Astrocyte (in vitro differentiated cells and primary cell): Measurements from ENCODE around the gene HDDC2. TPM values are rescaled to one million over a fixed set of nuclear protein-coding genes. Genes with fewer than 3 reads are reported as not detected.

ENCODE experiments used
- DNase-seq: peaks from one replicate; pipeline ENCODE4 v3.0.0-alpha.2; 2010; ENCODE audit warnings: low read depth
- FAIRE-seq: peaks from 2 replicates; lab custom pipeline; 2011; peaks lifted over from hg19 to GRCh38; lab: Jason Lieb, UNC
- H2AFZ ChIP-seq: 2 replicates; pipeline ENCODE4 v1.6.0; 2012; ENCODE audit warnings: low read depth, low read length, inconsistent platforms
- H3K27ac ChIP-seq: 2 replicates; pipeline ENCODE4 v1.5.1; 2011; ENCODE audit warnings: low read depth, low read length, inconsistent platforms
- H3K27me3 ChIP-seq: 2 replicates; pipeline ENCODE4 v1.6.0; 2011; ENCODE audit warnings: low read length, inconsistent platforms; ENCODE audit not compliant: insufficient read depth
- H3K36me3 ChIP-seq: 2 replicates; pipeline ENCODE4 v1.5.1; 2011; ENCODE audit warnings: low read length, inconsistent platforms; ENCODE audit not compliant: insufficient read depth
- H3K4me1 ChIP-seq: 2 replicates; pipeline ENCODE4 v1.5.1; 2011; ENCODE audit warnings: low read length, inconsistent platforms; ENCODE audit not compliant: insufficient read depth
- H3K4me2 ChIP-seq: 2 replicates; pipeline ENCODE4 v1.6.0; 2012; ENCODE audit warnings: low read length, inconsistent platforms
- H3K4me3 ChIP-seq: 2 replicates; pipeline ENCODE4 v1.5.1; 2011; ENCODE audit warnings: low read depth, mild to moderate bottlenecking, low read length, inconsistent platforms; ENCODE audit not compliant: insufficient read depth
- H3K79me2 ChIP-seq: 2 replicates; pipeline ENCODE4 v1.6.0; 2012; ENCODE audit warnings: mild to moderate bottlenecking, low read length, inconsistent platforms; ENCODE audit not compliant: insufficient read depth
- H3K9ac ChIP-seq: 2 replicates; pipeline ENCODE4 v1.6.0; 2012; ENCODE audit warnings: mild to moderate bottlenecking, low read length, inconsistent platforms
- H3K9me3 ChIP-seq: 2 replicates; pipeline ENCODE4 v1.5.1; 2012; ENCODE audit warnings: low read depth, mild to moderate bottlenecking, low read length, inconsistent platforms; ENCODE audit not compliant: insufficient read depth
- H4K20me1 ChIP-seq: 2 replicates; pipeline ENCODE4 v1.6.0; 2012; ENCODE audit warnings: low read length, inconsistent platforms; ENCODE audit not compliant: insufficient read depth
- H3K27ac Mint-ChIP-seq: one replicate; pipeline ENCODE4 v1.8.0; 2021; ENCODE audit warnings: mild to moderate bottlenecking, mixed read lengths; ENCODE audit not compliant: unreplicated experiment
- H3K27me3 Mint-ChIP-seq: one replicate; pipeline ENCODE4 v1.8.0; 2021; ENCODE audit warnings: low read depth, mixed read lengths; ENCODE audit not compliant: unreplicated experiment
- H3K36me3 Mint-ChIP-seq: one replicate; pipeline ENCODE4 v1.8.0; 2021; ENCODE audit warnings: low read depth, mixed read lengths; ENCODE audit not compliant: unreplicated experiment
- H3K4me1 Mint-ChIP-seq: one replicate; pipeline ENCODE4 v1.8.0; 2021; ENCODE audit warnings: low read depth, mixed read lengths; ENCODE audit not compliant: unreplicated experiment
- H3K4me3 Mint-ChIP-seq: one replicate; pipeline ENCODE4 v1.8.0; 2021; ENCODE audit warnings: mild to moderate bottlenecking, moderate library complexity, mixed read lengths; ENCODE audit not compliant: unreplicated experiment
- H3K9me3 Mint-ChIP-seq: one replicate; pipeline ENCODE4 v1.8.0; 2021; ENCODE audit warnings: mild to moderate bottlenecking, mixed read lengths; ENCODE audit not compliant: unreplicated experiment
- EZH2 ChIP-seq: IDR thresholded peaks from 2 replicates; pipeline ENCODE4 v1.6.1; 2012; ENCODE audit warnings: mild to moderate bottlenecking, low read length, inconsistent platforms; ENCODE audit not compliant: insufficient read depth
- total RNA-seq: library from RNA; stranded (reverse); gene quantifications from 2 replicates; pipeline ENCODE4 v1.2.1, GENCODE V29; 2021
- TF ChIP-seq, protein P1 (sequence below): IDR thresholded peaks from 2 replicates; pipeline ENCODE4 v1.5.1; 2011; ENCODE audit warnings: low read depth, mild to moderate bottlenecking, inconsistent platforms, low read length, moderate library complexity; ENCODE audit not compliant: insufficient read depth

HDDC2 gene
- total RNA-seq, 1 donor from 2014 or later = 53.5 TPM

DNA sequence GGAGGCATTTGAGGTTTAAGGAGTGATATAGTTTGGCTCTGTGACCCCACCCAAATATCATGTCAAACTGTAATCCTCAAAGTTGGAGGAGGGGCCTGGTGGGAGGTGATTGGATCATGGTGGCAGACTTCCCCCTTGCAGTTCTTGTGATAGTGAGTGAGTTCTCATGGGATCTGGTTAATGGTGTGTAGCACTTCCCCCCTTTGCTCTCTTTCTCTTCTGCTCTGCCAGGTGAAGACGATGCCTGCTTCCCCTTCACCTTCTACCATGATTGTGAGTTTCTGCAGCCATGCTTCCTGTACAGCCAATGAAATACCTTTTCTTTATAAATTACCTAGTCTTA lies 1.7 kb upstream of the HDDC2 start:
- Histone ChIP-seq H4K20me1 (no peaks in the 10 kb centered on the region), H3K27me3 (no peaks in the 10 kb centered on the region), H3K4me3 (no peak overlapping the region), H3K9ac (no peak overlapping the region), H3K4me1 (peaks cover 9% of the 10 kb centered on the region), H3K36me3 (peaks cover 8% of the 10 kb centered on the region), H3K9me3 (no peaks in the 10 kb centered on the region), H3K27ac (no peak overlapping the region), H3K4me2 (no peak overlapping the region), H3K79me2 (peaks cover 23% of the 10 kb centered on the region), H2AFZ (no peak overlapping the region)
- Mint-ChIP-seq H3K4me3 (no peak overlapping the region), H3K27me3 (no peaks in the 10 kb centered on the region), H3K27ac (no peak overlapping the region), H3K36me3 (peaks cover 1% of the 10 kb centered on the region), H3K9me3 (peaks cover 8% of the 10 kb centered on the region), H3K4me1 (peaks cover 27% of the 10 kb centered on the region)
- FAIRE-seq (no peak), DNase-seq (no peak)
- no peak for TF ChIP-seq EZH2
- TF ChIP-seq, protein P1, sequence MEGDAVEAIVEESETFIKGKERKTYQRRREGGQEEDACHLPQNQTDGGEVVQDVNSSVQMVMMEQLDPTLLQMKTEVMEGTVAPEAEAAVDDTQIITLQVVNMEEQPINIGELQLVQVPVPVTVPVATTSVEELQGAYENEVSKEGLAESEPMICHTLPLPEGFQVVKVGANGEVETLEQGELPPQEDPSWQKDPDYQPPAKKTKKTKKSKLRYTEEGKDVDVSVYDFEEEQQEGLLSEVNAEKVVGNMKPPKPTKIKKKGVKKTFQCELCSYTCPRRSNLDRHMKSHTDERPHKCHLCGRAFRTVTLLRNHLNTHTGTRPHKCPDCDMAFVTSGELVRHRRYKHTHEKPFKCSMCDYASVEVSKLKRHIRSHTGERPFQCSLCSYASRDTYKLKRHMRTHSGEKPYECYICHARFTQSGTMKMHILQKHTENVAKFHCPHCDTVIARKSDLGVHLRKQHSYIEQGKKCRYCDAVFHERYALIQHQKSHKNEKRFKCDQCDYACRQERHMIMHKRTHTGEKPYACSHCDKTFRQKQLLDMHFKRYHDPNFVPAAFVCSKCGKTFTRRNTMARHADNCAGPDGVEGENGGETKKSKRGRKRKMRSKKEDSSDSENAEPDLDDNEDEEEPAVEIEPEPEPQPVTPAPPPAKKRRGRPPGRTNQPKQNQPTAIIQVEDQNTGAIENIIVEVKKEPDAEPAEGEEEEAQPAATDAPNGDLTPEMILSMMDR = no peak

DNA sequence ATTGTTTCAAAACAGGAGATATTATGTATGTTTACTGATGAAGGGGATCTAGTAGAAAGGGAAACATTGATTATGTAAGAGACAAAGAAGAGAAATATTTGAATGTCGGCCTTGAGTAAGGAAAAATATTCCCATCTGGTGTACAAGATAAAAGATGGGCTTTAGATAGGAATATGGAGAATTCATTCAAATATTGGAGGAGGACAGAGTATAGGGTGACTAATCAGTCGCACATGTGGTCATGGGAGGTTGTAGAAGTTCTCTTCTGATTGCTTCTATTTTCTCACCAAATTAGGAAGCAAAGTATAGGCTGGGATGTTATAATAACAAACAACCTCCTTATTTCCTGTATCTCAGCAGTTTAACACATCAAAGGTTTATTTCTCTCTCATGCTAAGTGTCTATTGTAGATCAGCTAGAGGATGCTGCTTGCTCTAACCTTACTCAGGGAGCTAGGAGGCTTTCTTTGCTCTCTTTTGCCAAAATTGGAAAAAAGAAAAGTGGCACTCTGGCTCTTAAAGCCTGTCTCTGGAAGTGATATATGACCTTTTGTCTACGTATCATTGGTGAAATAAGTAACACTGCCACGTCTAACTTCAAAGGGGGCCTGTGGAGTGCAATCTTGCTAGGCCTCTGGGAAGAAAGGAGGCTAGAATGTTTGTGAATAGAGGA lies 1.2 kb upstream of the HDDC2 start:
- Mint-ChIP-seq H3K4me1 (peaks cover 26% of the 10 kb centered on the region), H3K27ac (peak overlapping the region; percentile 37), H3K36me3 (peaks cover 3% of the 10 kb centered on the region), H3K9me3 (peaks cover 8% of the 10 kb centered on the region), H3K4me3 (peak overlapping the region; percentile 95), H3K27me3 (no peaks in the 10 kb centered on the region)
- no peak for DNase-seq
- no peaks in the 10 kb centered on the region for H3K27me3 ChIP-seq
- H3K9ac ChIP-seq = no peak overlapping the region
- no peaks in the 10 kb centered on the region for H3K9me3 ChIP-seq
- peaks cover 12% of the 10 kb centered on the region for H3K36me3 ChIP-seq
- H3K79me2 ChIP-seq = peaks cover 23% of the 10 kb centered on the region
- H3K4me2 ChIP-seq = no peak overlapping the region
- H2AFZ ChIP-seq = no peak overlapping the region
- no peak overlapping the region for H3K4me3 ChIP-seq
- H3K4me1 ChIP-seq = peaks cover 9% of the 10 kb centered on the region
- no peak for FAIRE-seq
- no peak overlapping the region for H3K27ac ChIP-seq
- no peaks in the 10 kb centered on the region for H4K20me1 ChIP-seq
- TF ChIP-seq EZH2 = no peak

DNA sequence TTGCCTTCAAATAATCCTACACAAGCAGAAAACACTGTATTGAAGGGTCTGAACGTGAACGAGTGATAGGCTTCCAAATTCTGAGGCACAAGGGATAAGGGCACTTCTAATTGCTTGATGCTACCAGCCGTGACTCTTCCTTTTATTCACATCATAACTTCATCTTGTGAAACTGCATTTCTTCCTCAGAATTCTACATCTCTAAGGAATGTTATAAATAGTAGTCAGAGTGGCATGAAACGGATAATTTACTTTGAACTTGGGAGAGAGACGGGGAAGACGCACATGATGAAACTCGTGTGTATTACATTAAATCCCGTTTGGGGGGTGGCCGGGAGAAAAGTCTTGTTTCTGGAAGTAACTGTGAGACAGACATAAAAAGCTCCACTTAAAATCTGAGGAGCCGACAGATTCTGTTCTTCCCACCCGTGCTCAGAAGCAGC lies 754 bp downstream of the HDDC2 start:
- Histone ChIP-seq H3K9me3 (no peaks in the 10 kb centered on the region), H3K4me2 (peak overlapping the region; percentile 93), H2AFZ (peak overlapping the region; percentile 82), H3K4me3 (peak overlapping the region; percentile 79), H3K36me3 (peaks cover 27% of the 10 kb centered on the region), H4K20me1 (peaks cover 8% of the 10 kb centered on the region), H3K4me1 (peaks cover 9% of the 10 kb centered on the region), H3K79me2 (peaks cover 29% of the 10 kb centered on the region), H3K27me3 (no peaks in the 10 kb centered on the region), H3K27ac (peak overlapping the region; percentile 64), H3K9ac (peak overlapping the region; percentile 94)
- H3K27ac Mint-ChIP-seq = peak overlapping the region; percentile 91
- DNase-seq (peak; percentile 26), FAIRE-seq (no peak)
- H3K4me3 Mint-ChIP-seq = peak overlapping the region; percentile 95
- H3K4me1 Mint-ChIP-seq = peaks cover 19% of the 10 kb centered on the region
- H3K36me3 Mint-ChIP-seq = peaks cover 14% of the 10 kb centered on the region
- no peaks in the 10 kb centered on the region for H3K27me3 Mint-ChIP-seq
- H3K9me3 Mint-ChIP-seq = peaks cover 8% of the 10 kb centered on the region
- TF ChIP-seq, protein P1 = no peak
- TF ChIP-seq EZH2 = no peak
